ENCODE data around the gene MRLN. TPM values are rescaled to one million over a fixed set of nuclear protein-coding genes. Genes with fewer than 3 reads are reported as not detected.
"Not testable (repeated sequence)": the region's sequence is repeated elsewhere in the genome, so short reads cannot be mapped to it uniquely, and the experiment has no call there.

The MRLN gene
- total RNA-seq, 4 donors from 2014 or later = not detected

DNA sequence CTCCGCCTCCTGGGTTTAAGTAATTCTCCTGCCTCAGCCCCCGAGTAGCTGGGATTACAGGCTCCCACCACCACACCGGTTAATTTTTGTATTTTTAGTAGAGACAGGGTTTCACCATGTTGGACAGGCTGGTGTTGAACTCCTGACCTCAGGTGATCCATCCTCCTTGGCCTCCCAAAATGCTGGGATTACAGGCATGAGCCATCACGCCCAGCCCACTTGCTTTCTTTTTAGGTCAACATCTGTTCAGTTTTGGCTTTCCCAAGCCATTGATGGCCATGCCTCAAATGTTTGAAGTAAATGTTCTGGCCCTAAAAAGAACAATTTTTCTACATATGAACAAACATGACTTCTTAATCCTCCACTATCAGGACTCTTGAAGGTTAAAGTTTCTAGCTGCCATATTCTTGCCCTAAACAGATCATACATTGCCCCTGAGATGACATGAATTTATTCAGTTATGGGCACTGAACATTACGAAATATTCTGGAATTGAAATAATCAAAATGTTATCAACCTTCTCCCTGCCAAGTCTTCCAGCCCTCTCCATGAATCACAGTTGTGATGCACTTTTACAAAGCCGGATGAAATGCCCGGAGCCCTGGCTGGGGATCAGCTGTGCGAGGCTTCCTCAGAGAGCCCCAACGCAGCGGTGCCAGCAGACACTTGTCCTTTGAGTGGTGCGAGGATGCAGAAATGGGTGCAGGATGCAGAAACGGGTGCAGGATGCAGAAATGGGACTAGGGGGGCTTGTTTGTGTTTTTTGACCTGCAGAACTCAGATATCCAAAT is 2.9 kb downstream of the MRLN start:
- no peaks in the 10 kb centered on the region for H3K9me3 ChIP-seq
- TF ChIP-seq EP300 (IDR thresholded peaks at IDR 0.05; ENCODE audit: low read depth) = no peak
- TF ChIP-seq POLR2AphosphoS5 (IDR thresholded peaks at IDR 0.05) = no peak
- no peak for TF ChIP-seq CTCF (IDR thresholded peaks at IDR 0.05)
- no peak for TF ChIP-seq POLR2A (IDR thresholded peaks at IDR 0.05)
- H3K36me3 ChIP-seq = no peaks in the 10 kb centered on the region
- in situ Hi-C loops (cut with MboI; ENCODE audit: low pct_ligation_motif_present in 1 of 4, low pct_unique_long_range_greater_than_20kb in 1 of 4, low sequenced_read_pairs in 3 of 4) (no loop called here), intact Hi-C loops (cut with DNase I; ENCODE audit: low total_unique reads) (no loop called here)
- no peaks in the 10 kb centered on the region for H3K27me3 ChIP-seq
- no peak overlapping the region for H3K4me3 ChIP-seq
- peaks cover 0 to 4% (median 0%) of the 10 kb centered on the region in 4 donors for H3K4me1 ChIP-seq
- 86 to 87% methylated on average over 2 to 12 of the region's 12 CpGs for WGBS, 2 donors (ENCODE audit: low coverage in 1 of 2)
- no peak overlapping the region for H3K27ac ChIP-seq
- no peak for DNase-seq

GRCh38 chr10:59748834-59749233 is 4.4 kb downstream of the MRLN start:
- Histone ChIP-seq H3K27ac (peak overlapping the region in 2 of 4 donors; percentile 1 to 44), H3K36me3 (no peaks in the 10 kb centered on the region), H3K9me3 (no peaks in the 10 kb centered on the region), H3K4me1 (peaks cover 0 to 4% (median 0%) of the 10 kb centered on the region in 4 donors), H3K4me3 (no peak overlapping the region), H3K27me3 (no peaks in the 10 kb centered on the region)
- TF ChIP-seq POLR2AphosphoS5 (IDR thresholded peaks at IDR 0.05) = no peak
- TF ChIP-seq POLR2A (IDR thresholded peaks at IDR 0.05) = no peak
- TF ChIP-seq CTCF (IDR thresholded peaks at IDR 0.05) = no peak
- no peak for TF ChIP-seq EP300 (IDR thresholded peaks at IDR 0.05; ENCODE audit: low read depth)
- WGBS, 2 donors (ENCODE audit: low coverage in 1 of 2) = 33 to 39% methylated on average over 1 of the region's 1 CpG
- peak; percentile 14 for DNase-seq
- in situ Hi-C loops (cut with MboI; ENCODE audit: low pct_ligation_motif_present in 1 of 4, low pct_unique_long_range_greater_than_20kb in 1 of 4, low sequenced_read_pairs in 3 of 4) = no loop called here
- intact Hi-C loops (cut with DNase I; ENCODE audit: low total_unique reads) = no loop called here

DNA sequence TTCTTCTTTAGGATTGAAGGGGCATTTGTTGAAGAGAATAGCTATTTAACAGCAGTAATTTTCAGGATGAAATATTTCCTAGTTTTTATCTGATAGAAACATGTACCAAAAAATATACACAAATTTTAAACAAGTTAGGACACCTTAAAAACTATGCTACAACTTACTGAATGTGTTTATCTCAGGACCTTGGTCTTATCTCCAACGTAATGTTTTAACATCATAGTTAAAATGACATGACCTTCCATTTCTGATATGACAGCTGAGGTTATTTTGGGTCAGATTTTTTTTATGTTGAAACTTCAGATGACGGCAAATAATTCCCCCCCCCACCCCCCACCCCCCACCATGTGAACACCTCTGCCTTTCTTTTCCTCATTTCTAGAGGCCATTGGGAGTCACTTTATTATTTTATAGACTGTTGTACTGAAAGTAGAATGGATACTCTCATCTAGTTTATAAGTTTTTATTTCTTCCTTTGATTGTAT is 8.0 kb downstream of the MRLN start:
- Histone ChIP-seq H3K27me3 (no peaks in the 10 kb centered on the region), H3K27ac (peak overlapping the region in 1 of 4 donors; percentile 52), H3K9me3 (no peaks in the 10 kb centered on the region), H3K36me3 (no peaks in the 10 kb centered on the region), H3K4me1 (peaks cover 0 to 4% (median 0%) of the 10 kb centered on the region in 4 donors), H3K4me3 (no peak overlapping the region)
- intact Hi-C loops (cut with DNase I; ENCODE audit: low total_unique reads) = no loop called here
- in situ Hi-C loops (cut with MboI; ENCODE audit: low pct_ligation_motif_present in 1 of 4, low pct_unique_long_range_greater_than_20kb in 1 of 4, low sequenced_read_pairs in 3 of 4) = no loop called here
- DNase-seq = no peak
- 58 to 78% methylated on average over 2 of the region's 2 CpGs for WGBS, 2 donors (ENCODE audit: low coverage in 1 of 2)
- no peak for TF ChIP-seq POLR2A (IDR thresholded peaks at IDR 0.05)
- TF ChIP-seq CTCF (IDR thresholded peaks at IDR 0.05) = no peak
- no peak for TF ChIP-seq EP300 (IDR thresholded peaks at IDR 0.05; ENCODE audit: low read depth)
- no peak for TF ChIP-seq POLR2AphosphoS5 (IDR thresholded peaks at IDR 0.05)

GRCh38 chr10:59744762-59745161 is 8.5 kb downstream of the MRLN start:
- DNase-seq; in situ Hi-C loops (cut with MboI; ENCODE audit: low pct_ligation_motif_present in 1 of 4, low pct_unique_long_range_greater_than_20kb in 1 of 4, low sequenced_read_pairs in 3 of 4); H3K4me3 ChIP-seq; H3K27me3 ChIP-seq; H3K9me3 ChIP-seq; intact Hi-C loops (cut with DNase I; ENCODE audit: low total_unique reads); H3K36me3 ChIP-seq; H3K4me1 ChIP-seq: not testable (repeated sequence)
- peak overlapping the region in 1 of 4 donors; percentile 52 for H3K27ac ChIP-seq
- WGBS, 2 donors (ENCODE audit: low coverage in 1 of 2) = 55 to 64% methylated on average over 3 to 6 of the region's 6 CpGs

- H3K27ac ChIP-seq; H3K36me3 ChIP-seq; intact Hi-C loops (cut with DNase I; ENCODE audit: low total_unique reads); H3K4me3 ChIP-seq; DNase-seq; H3K9me3 ChIP-seq; in situ Hi-C loops (cut with MboI; ENCODE audit: low pct_ligation_motif_present in 1 of 4, low pct_unique_long_range_greater_than_20kb in 1 of 4, low sequenced_read_pairs in 3 of 4); H3K27me3 ChIP-seq; H3K4me1 ChIP-seq: not testable (repeated sequence)
- 98% methylated on average over 30 of the region's 32 CpGs; no CpG with 5 or more reads in 1 of the 2 donors for WGBS, 2 donors (ENCODE audit: low coverage in 1 of 2)
These were observed 9.1 kb downstream of the MRLN start for GRCh38 chr10:59744156-59744555.
